Activated naive CD4-positive, alpha-beta T cell treated with anti-CD3 and anti-CD28 coated beads, Interleukin-2, amount 10 ng/mL, durations not matched to agents 7 days and 5 days (primary cell): ENCODE data around the gene TMEM37.
A peak's percentile ranks its signal among the peaks of the same experiment; 100 is the strongest.
"Not testable (repeated sequence)": the region's sequence is repeated elsewhere in the genome, so short reads cannot be mapped to it uniquely, and the experiment has no call there.

Experiments
- CTCF ChIA-PET: fragments of 350-600 bp; sonication (Branson Sonifier 250); formaldehyde crosslinking; loops from one replicate; lab custom pipeline; 2021; ENCODE audit warnings: antibody characterized with exemption; lab: Charles Lee
- DNase-seq: peaks from one replicate; pipeline ENCODE4 v3.0.0-alpha.2; 2020
- H3K27ac Mint-ChIP-seq: one replicate; pipeline ENCODE4 v1.8.0; 2021; ENCODE audit warnings: mild to moderate bottlenecking, moderate library complexity, mixed read lengths
- H3K27me3 Mint-ChIP-seq: one replicate; pipeline ENCODE4 v1.8.0; 2021; ENCODE audit warnings: mild to moderate bottlenecking, mixed read lengths
- H3K36me3 Mint-ChIP-seq: one replicate; pipeline ENCODE4 v1.8.0; 2021; ENCODE audit warnings: mixed read lengths
- H3K4me1 Mint-ChIP-seq: one replicate; pipeline ENCODE4 v1.8.0; 2021; ENCODE audit warnings: mixed read lengths
- H3K4me3 Mint-ChIP-seq: one replicate; pipeline ENCODE4 v1.8.0; 2021; ENCODE audit warnings: mild to moderate bottlenecking, moderate library complexity, mixed read lengths
- H3K9me3 Mint-ChIP-seq: one replicate; pipeline ENCODE4 v1.8.0; 2021; ENCODE audit warnings: mixed read lengths

Gene TMEM37

GRCh38 chr2:119431155-119431975 is at the start of gene TMEM37:
TMEM37 (plus strand) TSS chr2:119431854; CDS start chr2:119431904, 50 bp downstream.
- DNase-seq: no peak
- Mint-ChIP-seq H3K9me3 (no peaks in the 10 kb centered on the region), H3K36me3 (no peaks in the 10 kb centered on the region), H3K4me3 (peak within 1 kb of the TSS; percentile 45), H3K4me1 (peaks cover 3% of the 10 kb centered on the region), H3K27ac (no peak within 1 kb of the TSS), H3K27me3 (peaks cover 93% of the 10 kb centered on the region)
- CTCF ChIA-PET: no interaction called here

GRCh38 chr2:119383410-119384140 is 48.1 kb upstream of the TMEM37 start:
- Mint-ChIP-seq H3K36me3 (no peaks in the 10 kb centered on the region), H3K4me1 (peaks cover 3% of the 10 kb centered on the region), H3K27ac (no peak overlapping the region), H3K9me3 (no peaks in the 10 kb centered on the region), H3K27me3 (peaks cover 36% of the 10 kb centered on the region), H3K4me3 (no peak overlapping the region)
- no peak for DNase-seq
- CTCF ChIA-PET: no interaction called here

- Mint-ChIP-seq H3K36me3 (no peaks in the 10 kb centered on the region), H3K27ac (no peak overlapping the region), H3K4me1 (peaks cover 3% of the 10 kb centered on the region), H3K27me3 (peaks cover 33% of the 10 kb centered on the region), H3K4me3 (no peak overlapping the region), H3K9me3 (no peaks in the 10 kb centered on the region)
- DNase-seq: no peak
- CTCF ChIA-PET: no interaction called here
Measured at GRCh38 chr2:119384971-119385370, 46.7 kb upstream of the TMEM37 start.

- Mint-ChIP-seq H3K9me3 (no peaks in the 10 kb centered on the region), H3K4me3 (no peak overlapping the region), H3K27ac (no peak overlapping the region), H3K27me3 (peaks cover 30% of the 10 kb centered on the region), H3K36me3 (no peaks in the 10 kb centered on the region), H3K4me1 (peaks cover 3% of the 10 kb centered on the region)
- CTCF ChIA-PET: no interaction called here
- no peak for DNase-seq
Measured at GRCh38 chr2:119385466-119385865, 46.2 kb upstream of the TMEM37 start.

- H3K36me3 Mint-ChIP-seq: no peaks in the 10 kb centered on the region
- peaks cover 25% of the 10 kb centered on the region for H3K27me3 Mint-ChIP-seq
Measured at GRCh38 chr2:119387381-119388129, 44.1 kb upstream of the TMEM37 start.

GRCh38 chr2:119389615-119390306 is 41.9 kb upstream of the TMEM37 start:
- peaks cover 3% of the 10 kb centered on the region for H3K4me1 Mint-ChIP-seq
- CTCF ChIA-PET: no interaction called here
- no peak for DNase-seq
- H3K9me3 Mint-ChIP-seq: no peaks in the 10 kb centered on the region
- no peak overlapping the region for H3K4me3 Mint-ChIP-seq
- peaks cover 20% of the 10 kb centered on the region for H3K27me3 Mint-ChIP-seq
- no peaks in the 10 kb centered on the region for H3K36me3 Mint-ChIP-seq
- H3K27ac Mint-ChIP-seq: no peak overlapping the region

More at GRCh38 chr2:119387381-119388129, 44.1 kb upstream of the TMEM37 start:
- H3K27ac Mint-ChIP-seq: no peak overlapping the region
- H3K9me3 Mint-ChIP-seq: no peaks in the 10 kb centered on the region
- H3K4me3 Mint-ChIP-seq: no peak overlapping the region
- no peak for DNase-seq
- CTCF ChIA-PET: interaction anchor here (0.6 kb wide), 1 partner anchor 9 kb away, joined by 3 read pairs; no protein-coding TSS in a partner anchor
- peaks cover 3% of the 10 kb centered on the region for H3K4me1 Mint-ChIP-seq

GRCh38 chr2:119393971-119394748 is 37.5 kb upstream of the TMEM37 start:
- H3K4me1 Mint-ChIP-seq: no peaks in the 10 kb centered on the region
- no peak for DNase-seq
- H3K36me3 Mint-ChIP-seq: no peaks in the 10 kb centered on the region
- no peaks in the 10 kb centered on the region for H3K9me3 Mint-ChIP-seq
- no peak overlapping the region for H3K4me3 Mint-ChIP-seq
- H3K27ac Mint-ChIP-seq: no peak overlapping the region
- CTCF ChIA-PET: no interaction called here
- peaks cover 13% of the 10 kb centered on the region for H3K27me3 Mint-ChIP-seq

- CTCF ChIA-PET: no interaction called here
- H3K36me3 Mint-ChIP-seq: no peaks in the 10 kb centered on the region
- no peak overlapping the region for H3K4me3 Mint-ChIP-seq
- no peaks in the 10 kb centered on the region for H3K4me1 Mint-ChIP-seq
- H3K9me3 Mint-ChIP-seq: no peaks in the 10 kb centered on the region
- no peak for DNase-seq
- peaks cover 17% of the 10 kb centered on the region for H3K27me3 Mint-ChIP-seq
- no peak overlapping the region for H3K27ac Mint-ChIP-seq
Measured at GRCh38 chr2:119397196-119397595, 34.5 kb upstream of the TMEM37 start.

GRCh38 chr2:119402106-119402505 is 29.5 kb upstream of the TMEM37 start:
- H3K4me1 Mint-ChIP-seq: no peaks in the 10 kb centered on the region
- H3K27me3 Mint-ChIP-seq: peaks cover 10% of the 10 kb centered on the region
- no peak overlapping the region for H3K27ac Mint-ChIP-seq
- H3K36me3 Mint-ChIP-seq: no peaks in the 10 kb centered on the region
- no peak overlapping the region for H3K4me3 Mint-ChIP-seq
- H3K9me3 Mint-ChIP-seq: no peaks in the 10 kb centered on the region
- CTCF ChIA-PET: no interaction called here
- no peak for DNase-seq

- no peak overlapping the region for H3K27ac Mint-ChIP-seq
- no peaks in the 10 kb centered on the region for H3K9me3 Mint-ChIP-seq
- CTCF ChIA-PET: no interaction called here
- H3K4me1 Mint-ChIP-seq: no peaks in the 10 kb centered on the region
- no peak for DNase-seq
- peaks cover 10% of the 10 kb centered on the region for H3K27me3 Mint-ChIP-seq
- no peak overlapping the region for H3K4me3 Mint-ChIP-seq
- H3K36me3 Mint-ChIP-seq: no peaks in the 10 kb centered on the region
Measured at GRCh38 chr2:119402645-119403560, 28.8 kb upstream of the TMEM37 start.

- H3K27me3 Mint-ChIP-seq, DNase-seq, H3K4me1 Mint-ChIP-seq, H3K36me3 Mint-ChIP-seq, H3K9me3 Mint-ChIP-seq, H3K4me3 Mint-ChIP-seq, H3K27ac Mint-ChIP-seq: not testable (repeated sequence)
- CTCF ChIA-PET: interaction anchor here (1.1 kb wide), 1 partner anchor 73 kb away, joined by 5 read pairs; no protein-coding TSS in a partner anchor
Measured at GRCh38 chr2:119403618-119404017, 28.0 kb upstream of the TMEM37 start.

GRCh38 chr2:119405151-119405550 is 26.5 kb upstream of the TMEM37 start:
- CTCF ChIA-PET: interaction anchor here (1.1 to 2.5 kb wide), 2 partner anchors 71 to 103 kb away, joined by 3 to 19 read pairs; no protein-coding TSS in a partner anchor
- H3K4me1 Mint-ChIP-seq: no peaks in the 10 kb centered on the region

More at GRCh38 chr2:119405151-119405550, 26.5 kb upstream of the TMEM37 start:
- no peak for DNase-seq
- no peak overlapping the region for H3K4me3 Mint-ChIP-seq
- H3K36me3 Mint-ChIP-seq: no peaks in the 10 kb centered on the region
- no peaks in the 10 kb centered on the region for H3K9me3 Mint-ChIP-seq
- H3K27ac Mint-ChIP-seq: no peak overlapping the region
- H3K27me3 Mint-ChIP-seq: peaks cover under 1% of the 10 kb centered on the region
